ENCODE measurements around the gene GADD45G.

Gene GADD45G

DNA sequence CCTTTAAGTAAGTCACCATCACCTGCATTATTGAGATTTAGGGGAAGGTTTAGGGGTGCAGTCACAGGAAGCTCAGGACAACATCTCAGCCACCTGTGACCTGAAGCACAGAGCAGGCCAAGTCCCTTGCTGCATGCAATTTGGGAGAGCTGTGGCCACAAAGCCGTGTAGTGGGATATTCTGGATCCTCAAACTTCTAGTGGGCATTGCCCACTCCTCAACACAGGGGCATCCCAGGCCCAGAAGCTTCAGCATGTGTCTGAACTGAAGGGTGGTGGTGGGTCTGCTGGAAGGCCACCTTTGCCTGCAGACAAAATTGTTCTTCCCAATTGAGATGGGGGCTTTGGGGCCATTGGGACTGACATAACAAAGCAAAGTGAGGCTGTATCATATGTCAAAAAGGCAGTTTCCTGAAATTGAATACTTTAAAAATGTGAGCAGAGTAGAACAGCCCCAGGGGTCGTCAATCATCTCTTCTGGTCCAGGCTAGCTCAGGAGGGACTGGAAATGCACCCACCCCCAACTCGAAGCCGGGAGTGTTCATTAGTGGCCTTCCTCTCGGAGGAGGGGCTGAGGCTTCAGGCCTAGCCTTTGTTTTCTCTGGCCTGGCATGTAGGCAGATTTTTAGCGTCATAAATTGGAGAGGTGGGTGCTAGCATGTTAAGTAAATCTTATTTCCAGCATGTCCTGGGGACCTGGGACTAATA is 2.8 kb upstream of the GADD45G start:
- H3K27me3 Mint-ChIP-seq: peaks cover 1% of the 10 kb centered on the region
- H3K4me1 Mint-ChIP-seq: peaks cover 24% of the 10 kb centered on the region
- H3K4me3 Mint-ChIP-seq: no peak overlapping the region
- H3K9me3 Mint-ChIP-seq: no peaks in the 10 kb centered on the region
- no peaks in the 10 kb centered on the region for H3K36me3 Mint-ChIP-seq
- no peak overlapping the region for H3K27ac Mint-ChIP-seq

DNA sequence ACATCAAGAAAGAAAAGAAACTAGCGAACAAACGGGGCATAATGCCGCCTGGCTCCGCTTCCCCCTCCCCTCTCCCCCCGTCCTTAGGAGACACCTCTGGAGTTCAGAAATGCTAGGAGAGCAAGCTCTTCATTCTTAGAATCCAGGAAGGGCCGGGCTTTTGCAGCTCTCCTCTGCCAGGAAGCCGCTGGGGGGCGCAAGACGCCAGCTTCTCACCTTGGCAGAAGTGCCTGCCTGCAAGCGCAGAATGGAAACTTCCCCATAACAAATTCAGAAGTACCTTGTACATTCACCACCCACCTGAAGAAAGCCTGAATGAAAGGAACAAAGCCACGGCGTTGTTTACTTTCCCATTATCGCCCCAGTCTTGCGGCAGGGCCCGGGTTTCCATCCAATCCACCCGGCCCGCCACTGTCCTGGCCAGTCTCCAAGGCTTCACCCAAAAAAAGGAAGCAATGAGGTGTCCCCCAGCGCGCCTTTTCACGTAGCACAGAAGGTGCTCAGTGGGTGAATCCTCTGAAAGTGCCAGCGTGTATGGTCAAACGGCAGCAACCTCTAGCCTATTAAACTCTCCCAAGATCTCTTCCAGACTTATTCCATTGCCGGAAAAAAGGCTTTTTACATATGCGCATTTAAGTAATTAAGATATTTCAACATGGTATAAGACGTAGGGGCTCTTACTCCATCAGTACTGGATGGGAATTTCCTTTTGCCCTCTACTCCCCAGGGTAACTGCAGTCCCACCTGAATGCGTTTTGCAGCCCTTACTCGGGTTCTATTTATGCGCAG is 1.6 kb upstream of the GADD45G start:
- H3K36me3 Mint-ChIP-seq: no peaks in the 10 kb centered on the region
- no peaks in the 10 kb centered on the region for H3K9me3 Mint-ChIP-seq
- peak overlapping the region; percentile 86 for H3K27ac Mint-ChIP-seq
- peaks cover 1% of the 10 kb centered on the region for H3K27me3 Mint-ChIP-seq
- peak overlapping the region; percentile 94 for H3K4me3 Mint-ChIP-seq
- peaks cover 30% of the 10 kb centered on the region for H3K4me1 Mint-ChIP-seq

DNA sequence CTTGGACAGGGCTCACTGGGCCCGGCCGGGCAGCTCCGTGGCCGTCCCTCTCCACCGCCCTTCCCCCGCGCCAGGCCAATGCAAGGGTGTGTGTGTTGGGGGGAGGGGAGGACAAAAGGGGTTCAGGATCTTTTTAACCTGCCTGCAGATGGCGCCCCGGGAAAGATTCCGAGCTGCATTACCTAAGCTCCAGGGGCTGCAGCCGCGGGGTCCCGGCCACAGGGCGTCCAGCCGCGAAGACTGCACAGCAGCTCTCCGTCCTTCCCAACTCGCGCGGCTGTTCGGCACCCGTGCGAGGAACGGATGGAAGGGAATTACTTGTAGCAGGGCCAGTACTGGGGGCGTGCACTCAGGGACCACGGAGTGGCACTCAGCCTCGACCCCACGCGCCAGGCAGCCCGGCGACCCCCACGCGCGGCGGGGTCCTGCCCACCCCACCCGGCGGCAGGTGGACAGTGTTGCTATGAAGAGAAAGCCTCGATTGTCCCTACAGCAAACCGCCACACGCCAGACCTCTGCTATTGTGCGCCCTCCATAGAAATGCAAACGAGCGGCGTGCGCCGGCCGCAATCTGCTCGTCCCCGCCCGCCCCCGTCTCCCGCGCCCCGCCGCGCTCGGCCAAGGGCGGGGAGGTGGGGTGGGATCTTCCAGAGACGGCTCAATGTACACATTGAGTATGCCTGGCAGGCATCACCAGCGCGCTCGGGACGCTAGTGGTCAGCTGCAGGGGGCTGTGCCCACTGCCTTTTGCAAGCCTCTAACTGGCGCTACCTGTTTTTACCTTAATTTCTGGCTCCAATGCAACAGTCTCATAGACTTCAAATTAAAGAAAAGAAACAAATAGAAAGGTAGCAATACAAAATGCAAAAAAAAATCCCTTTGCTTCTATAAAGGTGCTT is 796 bp upstream of the GADD45G start:
- peaks cover 30% of the 10 kb centered on the region for H3K4me1 Mint-ChIP-seq
- H3K4me3 Mint-ChIP-seq: peak overlapping the region; percentile 94
- H3K9me3 Mint-ChIP-seq: no peaks in the 10 kb centered on the region
- H3K27me3 Mint-ChIP-seq: peaks cover 1% of the 10 kb centered on the region
- peak overlapping the region; percentile 86 for H3K27ac Mint-ChIP-seq
- no peaks in the 10 kb centered on the region for H3K36me3 Mint-ChIP-seq

DNA sequence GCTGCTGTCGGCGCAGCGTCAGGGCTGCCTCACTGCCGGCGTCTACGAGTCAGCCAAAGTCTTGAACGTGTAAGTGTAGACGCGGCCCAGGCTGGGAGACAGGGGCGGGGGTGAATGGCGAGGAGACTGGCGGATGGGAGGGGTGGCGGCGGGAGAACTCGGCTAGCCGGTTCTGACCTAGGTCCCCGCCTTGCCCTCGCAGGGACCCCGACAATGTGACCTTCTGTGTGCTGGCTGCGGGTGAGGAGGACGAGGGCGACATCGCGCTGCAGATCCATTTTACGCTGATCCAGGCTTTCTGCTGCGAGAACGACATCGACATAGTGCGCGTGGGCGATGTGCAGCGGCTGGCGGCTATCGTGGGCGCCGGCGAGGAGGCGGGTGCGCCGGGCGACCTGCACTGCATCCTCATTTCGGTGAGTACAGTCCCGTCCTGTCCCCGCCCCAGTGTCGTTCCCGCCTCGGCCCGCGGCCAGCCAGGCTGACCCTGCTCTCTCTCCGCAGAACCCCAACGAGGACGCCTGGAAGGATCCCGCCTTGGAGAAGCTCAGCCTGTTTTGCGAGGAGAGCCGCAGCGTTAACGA is 745 bp downstream of the GADD45G start:
- Mint-ChIP-seq H3K4me1 (peaks cover 30% of the 10 kb centered on the region), H3K4me3 (peak overlapping the region; percentile 94), H3K36me3 (no peaks in the 10 kb centered on the region), H3K27ac (peak overlapping the region; percentile 68), H3K27me3 (peaks cover 1% of the 10 kb centered on the region), H3K9me3 (no peaks in the 10 kb centered on the region)

DNA sequence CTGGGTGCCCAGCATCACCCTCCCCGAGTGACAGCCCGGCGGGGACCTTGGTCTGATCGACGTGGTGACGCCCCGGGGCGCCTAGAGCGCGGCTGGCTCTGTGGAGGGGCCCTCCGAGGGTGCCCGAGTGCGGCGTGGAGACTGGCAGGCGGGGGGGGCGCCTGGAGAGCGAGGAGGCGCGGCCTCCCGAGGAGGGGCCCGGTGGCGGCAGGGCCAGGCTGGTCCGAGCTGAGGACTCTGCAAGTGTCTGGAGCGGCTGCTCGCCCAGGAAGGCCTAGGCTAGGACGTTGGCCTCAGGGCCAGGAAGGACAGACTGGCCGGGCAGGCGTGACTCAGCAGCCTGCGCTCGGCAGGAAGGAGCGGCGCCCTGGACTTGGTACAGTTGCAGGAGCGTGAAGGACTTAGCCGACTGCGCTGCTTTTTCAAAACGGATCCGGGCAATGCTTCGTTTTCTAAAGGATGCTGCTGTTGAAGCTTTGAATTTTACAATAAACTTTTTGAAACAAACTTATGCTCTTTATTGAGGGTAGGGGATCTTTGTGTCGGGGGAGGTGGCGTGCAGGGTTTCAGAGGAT is 1.3 kb downstream of the GADD45G start:
- Mint-ChIP-seq H3K36me3 (no peaks in the 10 kb centered on the region), H3K9me3 (no peaks in the 10 kb centered on the region), H3K27me3 (peaks cover 1% of the 10 kb centered on the region), H3K27ac (peak overlapping the region; percentile 71), H3K4me1 (peaks cover 30% of the 10 kb centered on the region), H3K4me3 (peak overlapping the region; percentile 94)

DNA sequence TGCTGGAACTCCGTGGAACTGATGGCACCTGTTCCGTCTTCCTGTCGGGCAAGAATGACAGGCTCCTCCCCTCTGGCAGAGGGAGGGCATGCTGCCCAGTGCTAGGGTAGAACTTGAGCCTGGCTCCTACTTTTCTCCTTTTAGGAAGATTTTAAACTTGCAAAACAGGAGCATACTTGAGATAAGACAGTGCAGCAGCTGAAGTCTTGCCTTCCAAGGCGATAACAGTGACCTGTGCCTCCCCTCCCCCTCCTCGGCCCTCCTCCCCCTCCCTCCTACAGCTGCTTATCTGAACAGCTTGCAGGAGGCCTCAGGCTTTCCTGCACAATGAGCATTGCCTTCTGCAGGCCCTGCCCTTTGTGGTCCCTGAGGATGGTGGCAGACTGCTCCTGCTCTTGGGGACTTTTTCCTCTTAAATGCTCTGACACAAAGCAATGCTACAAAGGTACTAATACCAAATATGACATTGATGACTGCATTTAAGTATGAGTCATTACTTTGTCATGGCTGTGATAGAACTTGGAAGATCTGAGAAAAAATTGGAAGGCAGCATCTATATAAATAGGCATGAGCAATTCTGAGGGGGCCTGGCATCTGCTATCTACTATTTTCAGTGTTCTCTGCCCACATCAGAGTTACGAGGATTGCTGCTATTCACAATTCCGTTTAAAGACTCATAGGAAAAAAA is 2.0 kb downstream of the GADD45G start:
- Mint-ChIP-seq H3K36me3 (no peaks in the 10 kb centered on the region), H3K27me3 (peaks cover 1% of the 10 kb centered on the region), H3K4me1 (peaks cover 30% of the 10 kb centered on the region), H3K9me3 (no peaks in the 10 kb centered on the region), H3K27ac (peak overlapping the region; percentile 71), H3K4me3 (peak overlapping the region; percentile 94)

DNA sequence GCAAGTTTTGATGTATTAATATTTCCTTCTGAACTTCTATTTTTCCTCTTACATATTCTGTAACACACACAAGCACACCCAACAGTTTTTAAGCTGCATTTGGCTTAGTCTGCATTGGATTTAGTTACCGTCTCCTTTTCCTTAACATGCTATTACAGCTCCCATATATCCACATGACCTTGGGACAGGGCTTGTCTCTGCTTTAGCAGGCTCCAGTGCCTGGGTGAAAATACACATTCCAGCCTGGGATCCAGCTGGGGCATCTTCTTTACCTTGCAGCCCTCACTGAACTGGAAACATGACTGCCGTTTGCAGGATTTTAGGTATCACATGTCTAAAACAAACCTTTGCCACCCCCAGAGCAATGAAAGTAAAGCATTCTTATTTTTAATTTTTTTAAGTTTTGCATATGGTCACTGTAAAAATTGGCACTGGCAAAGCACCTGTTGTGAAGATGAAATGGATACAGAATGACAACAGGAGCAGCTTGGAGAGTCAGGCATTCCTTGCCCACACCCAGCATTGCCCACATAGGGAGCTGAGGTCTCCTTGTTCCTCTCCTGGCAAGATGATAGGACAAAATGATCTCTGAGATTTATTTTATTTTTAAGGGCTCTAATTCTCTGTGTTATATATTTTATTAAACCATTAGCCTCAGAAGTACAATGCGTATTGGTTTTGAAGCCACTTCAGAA is 4.0 kb downstream of the GADD45G start:
- H3K36me3 Mint-ChIP-seq: no peaks in the 10 kb centered on the region
- no peaks in the 10 kb centered on the region for H3K9me3 Mint-ChIP-seq
- H3K27me3 Mint-ChIP-seq: peaks cover 1% of the 10 kb centered on the region
- peaks cover 23% of the 10 kb centered on the region for H3K4me1 Mint-ChIP-seq
- H3K27ac Mint-ChIP-seq: no peak overlapping the region
- no peak overlapping the region for H3K4me3 Mint-ChIP-seq

DNA sequence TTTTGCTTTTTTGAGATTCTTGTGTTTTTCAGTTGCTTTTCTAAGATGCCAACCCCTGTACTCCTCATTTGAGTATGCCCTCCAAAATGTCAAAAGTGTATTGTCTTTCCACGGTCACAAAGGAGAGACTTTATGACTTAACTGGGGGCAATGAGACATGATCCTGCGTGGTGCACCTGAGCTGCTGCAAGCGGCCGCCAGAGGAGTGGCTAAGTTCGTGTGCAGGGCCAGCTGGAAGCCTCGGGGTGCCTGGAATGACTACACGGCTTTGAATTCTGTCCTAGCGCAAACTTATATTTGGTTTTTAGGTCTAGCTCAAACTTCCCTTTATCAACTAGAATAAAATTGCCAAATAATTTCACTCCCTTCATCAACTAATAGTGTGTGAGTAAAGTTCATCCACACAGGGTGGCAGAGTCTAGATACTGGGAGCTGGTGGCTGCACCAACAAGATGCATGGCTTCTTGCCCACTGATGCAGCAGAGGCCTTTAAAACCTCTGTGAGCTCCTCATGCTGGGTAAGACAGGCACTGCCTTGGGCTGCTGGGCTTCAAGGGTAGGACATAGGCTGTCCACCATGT is 4.7 kb downstream of the GADD45G start:
- no peaks in the 10 kb centered on the region for H3K27me3 Mint-ChIP-seq
- H3K36me3 Mint-ChIP-seq: no peaks in the 10 kb centered on the region
- peaks cover 21% of the 10 kb centered on the region for H3K4me1 Mint-ChIP-seq
- H3K4me3 Mint-ChIP-seq: no peak overlapping the region
- no peak overlapping the region for H3K27ac Mint-ChIP-seq
- H3K9me3 Mint-ChIP-seq: no peaks in the 10 kb centered on the region

DNA sequence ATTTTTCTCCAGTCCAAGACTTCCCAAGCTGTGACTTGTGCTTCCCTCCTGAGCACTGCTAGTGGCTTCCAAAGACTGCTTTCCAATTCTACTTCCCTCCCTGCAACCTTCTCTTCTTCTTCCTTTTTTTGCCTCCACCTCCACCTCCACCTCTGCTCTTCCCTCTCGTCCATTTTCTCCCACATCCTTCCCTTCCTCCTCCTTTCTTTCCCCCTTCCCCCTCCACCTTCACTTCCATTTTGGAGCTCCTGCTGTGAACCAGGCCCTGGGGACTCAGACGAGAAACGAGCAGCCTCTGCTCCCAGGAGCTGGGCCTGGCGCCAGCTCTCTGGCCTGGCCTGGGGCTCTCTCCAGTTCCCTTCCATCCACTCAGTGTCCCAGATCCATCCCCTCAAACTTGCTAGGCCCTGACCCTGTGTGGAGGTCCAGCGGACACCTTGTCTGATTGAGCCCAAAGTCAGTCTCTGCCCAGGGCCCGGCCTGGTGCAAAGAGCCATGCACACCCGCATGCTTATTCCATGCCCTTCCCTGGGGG is 5.6 kb downstream of the GADD45G start:
- no peaks in the 10 kb centered on the region for H3K27me3 Mint-ChIP-seq
- peak overlapping the region; percentile 41 for H3K27ac Mint-ChIP-seq
- no peaks in the 10 kb centered on the region for H3K36me3 Mint-ChIP-seq
- H3K4me1 Mint-ChIP-seq: peaks cover 15% of the 10 kb centered on the region
- H3K4me3 Mint-ChIP-seq: no peak overlapping the region
- H3K9me3 Mint-ChIP-seq: no peaks in the 10 kb centered on the region

DNA sequence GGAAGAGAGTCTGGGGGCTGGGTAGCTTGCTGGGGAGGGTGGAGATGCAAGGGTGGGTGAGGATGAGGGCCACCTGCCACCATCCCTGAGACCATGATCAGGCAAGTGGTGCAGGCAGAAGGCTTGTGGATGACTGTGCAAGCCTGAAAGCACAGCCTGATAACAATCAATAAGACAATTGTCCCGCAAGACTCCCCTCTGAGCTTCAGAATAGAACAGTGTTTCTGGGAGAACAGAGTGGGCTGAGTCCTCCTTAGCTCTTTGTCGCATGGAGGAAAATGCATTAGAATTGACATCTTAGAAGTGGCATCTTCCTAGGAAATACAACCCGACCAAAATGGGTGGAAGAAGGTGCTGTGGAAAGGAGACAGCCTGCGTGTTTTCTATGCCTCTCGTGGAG is 6.6 kb downstream of the GADD45G start:
- Mint-ChIP-seq H3K4me1 (peaks cover 12% of the 10 kb centered on the region), H3K27ac (no peak overlapping the region), H3K36me3 (no peaks in the 10 kb centered on the region), H3K4me3 (no peak overlapping the region), H3K27me3 (no peaks in the 10 kb centered on the region), H3K9me3 (no peaks in the 10 kb centered on the region)

DNA sequence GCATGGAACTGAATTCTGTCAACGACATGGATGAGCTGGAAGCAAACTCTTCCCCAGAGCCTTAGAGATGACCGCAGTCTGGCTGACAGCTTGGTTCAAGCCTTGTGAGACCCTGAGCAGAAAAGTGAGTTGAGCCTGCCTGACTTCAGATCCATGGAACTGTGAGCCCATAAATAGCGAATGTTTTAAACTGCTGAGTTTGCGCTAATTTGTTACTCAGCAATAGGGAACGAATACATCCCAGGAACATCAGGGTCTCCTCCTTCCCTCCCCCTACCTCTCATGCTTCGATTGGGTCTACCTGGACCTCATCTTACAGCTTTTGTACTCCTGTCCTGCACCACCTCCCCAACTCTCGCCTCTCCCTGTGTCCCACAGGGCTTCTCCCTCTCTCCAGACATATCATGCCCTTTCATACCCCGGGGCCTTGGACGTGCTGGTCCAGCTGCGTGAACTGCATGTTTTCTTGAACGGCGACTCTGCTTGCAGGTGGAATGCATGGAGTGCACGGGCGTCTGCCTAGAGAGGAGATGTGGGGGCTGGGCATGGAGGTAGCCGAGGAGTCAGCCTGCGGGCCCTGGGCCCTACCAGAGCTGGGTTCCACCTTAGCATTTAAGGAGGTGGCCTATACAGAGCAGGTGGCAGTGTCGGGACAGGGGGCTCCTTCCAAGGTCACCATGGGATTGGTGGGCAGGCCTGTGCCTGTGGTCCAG is 7.9 kb downstream of the GADD45G start:
- H3K4me3 Mint-ChIP-seq: no peak overlapping the region
- H3K9me3 Mint-ChIP-seq: no peaks in the 10 kb centered on the region
- H3K27ac Mint-ChIP-seq: no peak overlapping the region
- no peaks in the 10 kb centered on the region for H3K27me3 Mint-ChIP-seq
- no peaks in the 10 kb centered on the region for H3K36me3 Mint-ChIP-seq
- no peaks in the 10 kb centered on the region for H3K4me1 Mint-ChIP-seq

DNA sequence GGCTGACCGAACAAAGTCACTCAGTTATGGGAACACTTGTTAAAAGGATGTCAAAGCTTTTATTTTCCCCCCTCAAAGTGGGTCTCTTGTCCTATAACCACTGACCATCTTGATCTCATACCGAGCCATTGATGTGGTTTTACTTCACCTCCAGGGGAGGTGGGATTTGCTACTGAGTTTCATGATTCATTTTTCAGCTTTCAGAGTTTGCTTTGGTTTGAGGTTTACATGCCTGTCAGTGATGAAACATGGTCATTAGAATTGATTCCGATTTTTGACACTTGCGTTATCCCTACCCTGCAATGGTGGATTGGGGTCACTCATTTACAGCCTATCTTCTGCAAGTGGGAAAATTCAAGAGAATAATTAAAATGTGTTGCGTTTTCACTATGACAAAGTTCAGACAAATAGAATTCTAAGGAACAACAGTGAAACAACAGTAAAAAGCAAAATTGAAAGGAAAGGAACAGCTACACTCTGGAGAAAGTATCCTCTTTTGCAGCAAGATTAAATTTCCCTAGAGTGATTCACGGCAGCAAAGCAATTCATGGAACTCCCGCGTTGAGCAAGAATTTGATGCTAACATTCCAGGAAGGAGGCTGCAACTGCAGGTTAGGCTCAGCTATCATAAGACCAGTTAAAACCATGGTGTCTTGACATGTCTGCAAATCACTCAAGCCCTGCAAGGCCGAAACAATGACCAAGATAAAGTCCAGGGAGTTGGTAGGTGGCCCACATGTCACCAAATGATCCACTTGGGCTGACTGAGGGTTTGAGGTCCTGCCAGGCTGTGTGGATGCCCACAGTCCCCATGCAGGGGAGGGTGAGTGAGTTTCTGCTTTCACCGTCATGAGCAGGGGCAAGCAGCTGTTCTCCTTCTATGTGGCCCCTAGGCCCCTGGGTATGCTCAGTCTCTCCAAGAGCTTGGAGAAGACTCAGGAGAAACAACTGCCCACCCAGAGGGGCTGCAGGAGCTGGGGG is 9.4 kb downstream of the GADD45G start:
- H3K4me1 Mint-ChIP-seq: no peaks in the 10 kb centered on the region
- no peaks in the 10 kb centered on the region for H3K9me3 Mint-ChIP-seq
- H3K27me3 Mint-ChIP-seq: no peaks in the 10 kb centered on the region
- no peak overlapping the region for H3K4me3 Mint-ChIP-seq
- H3K27ac Mint-ChIP-seq: no peak overlapping the region
- no peaks in the 10 kb centered on the region for H3K36me3 Mint-ChIP-seq

Data from activated naive CD4-positive, alpha-beta T cell treated with anti-CD3 and anti-CD28 coated beads, Interleukin-2, amount 50 U/mL, for 24 hours (primary cell).